K562 (cell line): ENCODE results near the gene PDZD2. TPM values are rescaled to one million over a fixed set of nuclear protein-coding genes. Genes with fewer than 3 reads are reported as not detected.

Experiments used
- ATAC-seq: fragments of 200-7000 bp; cut with Tn5 transposase; 3 replicates; pipeline ENCODE4 v1.9.1; 2020; ENCODE audit warnings: moderate library complexity
- BruUV-seq: library from RNA; stranded (reverse); fragments of 400-500 nt; replicated peaks from 2 replicates; lab custom pipeline; 2021; lab: Mats Ljungman, UMichigan
- CTCF ChIA-PET: fragments of 300-600 bp; formaldehyde crosslinking; extraction: SDS; loops from one replicate; lab custom pipeline; 2021; ENCODE audit warnings: low intra/inter-chr PET ratio; lab: Yijun Ruan, JAX
- POLR2A ChIA-PET: fragments of 300-600, 350-650 bp; sonication (Branson Sonifier 250); formaldehyde crosslinking; extraction: SDS; loops from one replicate; lab custom pipeline; 2021; ENCODE audit warnings: antibody characterized with exemption, inconsistent platforms; lab: Yijun Ruan, JAX
- DNase-seq, 4 experiments: peaks; one replicate each; pipeline versions ENCODE4 v3.0.0 to v3.0.0-alpha.2; 2011 to 2018; ENCODE audit warnings: low spot score in 3 of 4, mixed read lengths in 3 of 4; ENCODE audit errors: extremely low read depth in 1 of 4
- FAIRE-seq: peaks from 2 replicates; lab custom pipeline; 2011; peaks lifted over from hg19 to GRCh38; lab: Jason Lieb, UNC
- H2AFZ ChIP-seq: 2 replicates; pipeline ENCODE4 v1.6.0; 2011; ENCODE audit warnings: low read depth, low read length, control low read depth, inconsistent platforms
- H3K27ac ChIP-seq: fragments of 200-600 bp; 3 replicates; pipeline ENCODE4 v1.8.0; 2011; ENCODE audit warnings: low read depth, mild to moderate bottlenecking, control low read depth, inconsistent platforms, low read length, moderate library complexity, mixed read lengths; ENCODE audit errors: extremely low read depth
- H3K27me3 ChIP-seq, 2 experiments: fragments of 300-600 bp in 1 of 2; 2 replicates in 1 of 2; 3 replicates in 1 of 2; pipeline versions ENCODE4 v1.6.0 to v1.8.0; 2011; ENCODE audit warnings: inconsistent platforms in 2 of 2, low read length in 2 of 2, mild to moderate bottlenecking in 1 of 2, mixed read lengths in 1 of 2, moderate library complexity in 1 of 2; ENCODE audit not compliant: control insufficient read depth in 2 of 2, insufficient read depth in 2 of 2
- H3K36me3 ChIP-seq: fragments of 300-600 bp; 3 replicates; pipeline ENCODE4 v1.8.0; 2011; ENCODE audit warnings: mild to moderate bottlenecking, low read length, inconsistent platforms; ENCODE audit not compliant: control insufficient read depth, insufficient read depth
- H3K4me1 ChIP-seq, 2 experiments: fragments of 200-600 bp in 1 of 2; replicated peaks in 1 of 2; 2 replicates in 1 of 2; 3 replicates in 1 of 2; pipeline versions ENCODE4 v1.5.1 to v1.8.0; 2011; ENCODE audit warnings: inconsistent platforms in 2 of 2, low read length in 2 of 2, mild to moderate bottlenecking in 1 of 2, mixed read lengths in 1 of 2, moderate library complexity in 1 of 2; ENCODE audit not compliant: control insufficient read depth in 2 of 2, insufficient read depth in 2 of 2
- H3K4me2 ChIP-seq: 2 replicates; pipeline ENCODE4 v1.6.1; 2011; ENCODE audit warnings: low read length, control low read depth, inconsistent platforms, mixed read lengths; ENCODE audit not compliant: insufficient read depth
- H3K4me3 ChIP-seq: fragments of 200-600 bp; sonication (generic), shearing (Covaris generic); 2 replicates; pipeline ENCODE4 v1.5.1; 2016; ENCODE audit warnings: control low read depth, inconsistent platforms
- H3K79me2 ChIP-seq: fragments of 200-600 bp; 3 replicates; pipeline ENCODE4 v1.8.0; 2011; ENCODE audit warnings: low read length, inconsistent platforms; ENCODE audit not compliant: control insufficient read depth, insufficient read depth
- H3K9ac ChIP-seq, 2 experiments: 2 replicates each; pipeline versions ENCODE4 v1.6.0 to v1.6.1; 2011; ENCODE audit warnings: low read depth in 2 of 2, low read length in 2 of 2, control low read depth in 1 of 2, inconsistent platforms in 1 of 2, mild to moderate bottlenecking in 1 of 2, mixed read lengths in 1 of 2; ENCODE audit not compliant: insufficient read depth in 1 of 2
- H3K9me1 ChIP-seq: one replicate; pipeline ENCODE4 v1.6.0; 2011; ENCODE audit warnings: inconsistent platforms, mild to moderate bottlenecking, low read length, moderate library complexity; ENCODE audit not compliant: control insufficient read depth, insufficient read depth
- H3K9me3 ChIP-seq: replicated peaks from 2 replicates; pipeline ENCODE4 v1.5.1; 2011; ENCODE audit warnings: low read depth, low read length, inconsistent platforms; ENCODE audit not compliant: control insufficient read depth, insufficient read depth
- H4K20me1 ChIP-seq: replicated peaks from 2 replicates; pipeline ENCODE4 v1.6.1; 2011; ENCODE audit warnings: low read length, inconsistent platforms, mixed read lengths; ENCODE audit not compliant: control insufficient read depth, insufficient read depth
- ASH1L ChIP-seq: fragments of 450-650 bp; IDR thresholded peaks from 2 replicates; pipeline ENCODE4 v1.6.1; 2018; ENCODE audit warnings: borderline replicate concordance, mild to moderate bottlenecking, low read depth; ENCODE audit not compliant: partially characterized antibody
- ELK1 ChIP-seq: sonication (generic); formaldehyde crosslinking; IDR thresholded peaks from 2 replicates; pipeline ENCODE4 v1.8.1; 2022; ENCODE audit warnings: missing genetic modification reagents
- FOXA1 ChIP-seq: fragments of 450-650 bp; IDR thresholded peaks from 2 replicates; pipeline ENCODE4 v1.6.1; 2016; ENCODE audit warnings: mild to moderate bottlenecking, borderline replicate concordance
- HNRNPUL1 ChIP-seq: fragments of 200-400 bp; formaldehyde crosslinking; IDR thresholded peaks from 2 replicates; pipeline ENCODE4 v1.6.1; 2017; ENCODE audit warnings: low read length
- MXD1 ChIP-seq: fragments of 250-450 bp; sonication (Bioruptor Pico); IDR thresholded peaks from 2 replicates; pipeline ENCODE4 v1.8.0; 2021; ENCODE audit warnings: borderline replicate concordance, mild to moderate bottlenecking, moderate library complexity; ENCODE audit not compliant: poor library complexity, severe bottlenecking
- MXI1 ChIP-seq: IDR thresholded peaks from 2 replicates; pipeline ENCODE4 v1.6.1; 2011; ENCODE audit warnings: low read depth, mild to moderate bottlenecking, improper control_type of control experiment, low read length
- NCOA4 ChIP-seq: fragments of 450-650 bp; IDR thresholded peaks from 2 replicates; pipeline ENCODE4 v1.6.1; 2018; ENCODE audit warnings: mild to moderate bottlenecking; ENCODE audit not compliant: partially characterized antibody
- NR2C2 ChIP-seq, 2 experiments: fragments of 200-800 bp in 1 of 2; sonication (Bioruptor generic) in 1 of 2; sonication (generic) in 1 of 2; formaldehyde crosslinking in 1 of 2; IDR thresholded peaks; 2 replicates each; pipeline versions ENCODE4 v1.6.1 to v1.8.0; 2016 to 2022; ENCODE audit warnings: mild to moderate bottlenecking in 1 of 2, missing compliant biosample characterization in 1 of 2, missing genetic modification characterization in 1 of 2, missing genetic modification reagents in 1 of 2
- NR4A1 ChIP-seq, 2 experiments: fragments of 250-450 bp in 1 of 2; fragments of 450-650 bp in 1 of 2; sonication (Bioruptor Pico) in 1 of 2; IDR thresholded peaks; 2 replicates each; pipeline versions ENCODE4 v1.4.0 to v1.6.1; 2016 to 2020; ENCODE audit warnings: mild to moderate bottlenecking in 2 of 2, missing compliant biosample characterization in 1 of 2, missing genetic modification characterization in 1 of 2, moderate library complexity in 1 of 2
- POLR2A ChIP-seq: fragments of 450-650 bp; conservative IDR thresholded peaks from 2 replicates; pipeline ENCODE4 v1.6.1; 2016
- RNF2 ChIP-seq: sonication (generic); IDR thresholded peaks from 2 replicates; pipeline ENCODE4 v1.6.1; 2016
- SMARCB1 ChIP-seq: IDR thresholded peaks from 2 replicates; pipeline ENCODE4 v1.6.1; 2011; ENCODE audit warnings: improper control_type of control experiment, low read depth; ENCODE audit not compliant: insufficient read length
- ZNF184 ChIP-seq: sonication (generic); formaldehyde crosslinking; IDR thresholded peaks from 2 replicates; pipeline ENCODE4 v1.5.0; 2020; ENCODE audit warnings: missing genetic modification reagents
- WGBS: fragments of 100-300 bp; shearing (Covaris generic); methylation state at CpG from one replicate; pipeline ENCODE4 v1.1.6; 2016; ENCODE audit warnings: low coverage, mixed read lengths; ENCODE audit not compliant: insufficient coverage; ENCODE audit errors: missing lambda C conversion rate; 5-methylcytosine and 5-hydroxymethylcytosine counted together
- in situ Hi-C: fragments of 300-500 bp; cut with MboI; formaldehyde crosslinking; loops from 4 replicates; pipeline ENCODE4 v1.15.0; 2018; ENCODE audit warnings: inconsistent platforms, mixed read lengths
- intact Hi-C: fragments of 100-400 bp; cut with micrococcal nuclease; formaldehyde crosslinking; loops from 2 replicates; pipeline ENCODE4 v1.14.2; 2022
- polyA plus RNA-seq, 8 experiments: library from polyadenylated mRNA; depleted of rRNA in 4 of 8; stranded (reverse) in 5 of 8; unstranded in 3 of 8; fragments of >200 nt; fragmentation: Nextera tagmentation in 2 of 8; fragmentation: Illumina TruSeq in 1 of 8; extraction: Ambion mirVana in 2 of 8; extraction: Trizol in 1 of 8; gene quantifications; 2 replicates each; pipeline versions ENCODE4 v1.2.1 to v1.2.3, GENCODE V29; 2011 to 2014; ENCODE audit warnings: inconsistent platforms in 1 of 8, missing spikeins in 1 of 8
- total RNA-seq, 7 experiments: library from RNA; depleted of rRNA in 6 of 7; stranded (reverse); fragments of >200 nt in 6 of 7; fragmentation: Illumina TruSeq in 2 of 7; extraction: Trizol in 2 of 7; gene quantifications; 2 replicates each; pipeline versions ENCODE4 v1.2.1 to v1.2.3, GENCODE V29; 2011 to 2021; ENCODE audit warnings: low replicate concordance in 1 of 7

Gene PDZD2
- total and polyA plus RNA-seq, 9 of the 15 experiments (the other 6 are each of a cell fraction or from before 2014, with no cell fraction given): 0.02 to 0.08 (median 0.04) TPM; not detected in 6

- H2AFZ ChIP-seq: no peak overlapping the region
- H3K79me2 ChIP-seq: no peaks in the 10 kb centered on the region
- no peak for ATAC-seq
- POLR2A ChIA-PET: interaction anchor here (0.7 to 0.8 kb wide), 2 partner anchors 8 to 9 kb away, joined by 3 to 4 read pairs; no protein-coding TSS in a partner anchor
- CTCF ChIA-PET: no interaction called here
- H3K9me1 ChIP-seq: no peaks in the 10 kb centered on the region
- intact Hi-C loops: no loop called here
- peaks cover 35 to 70% of the 10 kb centered on the region in 2 experiments for H3K27me3 ChIP-seq
- TF ChIP-seq FOXA1 (no peak), NR2C2 (CRISPR knock-in tag; IDR thresholded peaks at IDR 0.05) (no peak), NR2C2 (tag; IDR thresholded peaks at IDR 0.05) (no peak), NCOA4 (no peak), SMARCB1 (no peak)
- no peak for DNase-seq
- no peaks in the 10 kb centered on the region for H3K9me3 ChIP-seq
- no peak overlapping the region for H3K27ac ChIP-seq
- H3K4me3 ChIP-seq: no peak overlapping the region
- H3K4me1 ChIP-seq: no peaks in the 10 kb centered on the region
- in situ Hi-C loops: loop anchor here (5.0 kb wide), 1 partner anchor 1605 kb away; no protein-coding TSS in a partner anchor
- no peak for FAIRE-seq
- H4K20me1 ChIP-seq: no peaks in the 10 kb centered on the region
- 1% methylated on average over 5 of the region's 5 CpGs for WGBS
- no peak overlapping the region for H3K9ac ChIP-seq
- no peaks in the 10 kb centered on the region for H3K36me3 ChIP-seq
- BruUV-seq: no TSS peak
- no peak overlapping the region for H3K4me2 ChIP-seq
Measured at GRCh38 chr5:31996909-31997308, 358.0 kb downstream of the PDZD2 start.

GRCh38 chr5:31999470-31999869 is 360.5 kb downstream of the PDZD2 start:
- H3K4me1 ChIP-seq: no peaks in the 10 kb centered on the region
- CTCF ChIA-PET: no interaction called here
- no peak overlapping the region for H3K4me3 ChIP-seq
- in situ Hi-C loops: loop anchor here (5.0 kb wide), 1 partner anchor 1603 kb away; no protein-coding TSS in a partner anchor
- no peaks in the 10 kb centered on the region for H4K20me1 ChIP-seq
- H2AFZ ChIP-seq: no peak overlapping the region
- DNase-seq (no peak), FAIRE-seq (no peak), ATAC-seq (no peak)
- POLR2A ChIA-PET: no interaction called here
- no peaks in the 10 kb centered on the region for H3K9me1 ChIP-seq
- 1% methylated on average over 5 of the region's 5 CpGs for WGBS
- no peaks in the 10 kb centered on the region for H3K36me3 ChIP-seq
- H3K27ac ChIP-seq: no peak overlapping the region
- H3K9me3 ChIP-seq: no peaks in the 10 kb centered on the region
- H3K27me3 ChIP-seq: peaks cover 30 to 73% of the 10 kb centered on the region in 2 experiments
- intact Hi-C loops: no loop called here
- H3K4me2 ChIP-seq: no peak overlapping the region
- H3K79me2 ChIP-seq: no peaks in the 10 kb centered on the region
- BruUV-seq: no TSS peak
- no peak overlapping the region for H3K9ac ChIP-seq
- TF ChIP-seq ASH1L (no peak), HNRNPUL1 (no peak), RNF2 (no peak), POLR2A (no peak), ELK1 (no peak), NR4A1 (CRISPR knock-in tag; IDR thresholded peaks at IDR 0.05) (no peak), NR4A1 (tag; IDR thresholded peaks at IDR 0.05) (no peak), MXI1 (no peak), ZNF184 (CRISPR knock-in tag) (no peak), MXD1 (CRISPR knock-in tag) (no peak)
